AG20443 (cell line): ENCODE data around the gene IRF2BPL.
A peak's percentile ranks its signal among the peaks of the same experiment; 100 is the strongest.
"Not testable (repeated sequence)": the region's sequence is repeated elsewhere in the genome, so short reads cannot be mapped to it uniquely, and the experiment has no call there.

ENCODE experiments used
- DNase-seq: peaks from one replicate; pipeline ENCODE4 v3.0.0; 2012; ENCODE audit warnings: low spot score, mixed read lengths

IRF2BPL gene

GRCh38 chr14:77033622-77034589, 5.4 kb upstream of the IRF2BPL start:
- peak; percentile 74 for DNase-seq

GRCh38 chr14:77032844-77033621, 4.5 kb upstream of the IRF2BPL start:
- peak; percentile 91 for DNase-seq

DNA sequence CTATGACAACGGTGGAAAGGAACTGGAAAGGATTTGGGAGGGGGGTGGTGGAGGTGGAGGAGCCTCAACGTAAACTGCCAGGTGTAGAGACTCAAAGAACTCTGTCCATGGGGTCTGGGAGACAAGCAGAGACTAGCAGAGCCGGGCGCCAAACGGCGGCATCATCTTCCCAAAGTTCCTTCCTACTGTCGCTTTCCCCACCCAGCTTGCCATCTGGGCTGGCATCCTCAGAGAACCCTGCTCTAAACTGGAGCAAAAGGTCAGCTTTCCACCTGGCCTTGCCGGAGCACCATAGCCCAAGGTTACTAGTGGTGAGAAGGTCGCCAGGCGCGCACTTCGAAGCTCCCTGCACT, 4.0 kb upstream of the IRF2BPL start:
- no peak for DNase-seq

GRCh38 chr14:77031759-77032490, 3.4 kb upstream of the IRF2BPL start:
- DNase-seq = peak; percentile 58

DNA sequence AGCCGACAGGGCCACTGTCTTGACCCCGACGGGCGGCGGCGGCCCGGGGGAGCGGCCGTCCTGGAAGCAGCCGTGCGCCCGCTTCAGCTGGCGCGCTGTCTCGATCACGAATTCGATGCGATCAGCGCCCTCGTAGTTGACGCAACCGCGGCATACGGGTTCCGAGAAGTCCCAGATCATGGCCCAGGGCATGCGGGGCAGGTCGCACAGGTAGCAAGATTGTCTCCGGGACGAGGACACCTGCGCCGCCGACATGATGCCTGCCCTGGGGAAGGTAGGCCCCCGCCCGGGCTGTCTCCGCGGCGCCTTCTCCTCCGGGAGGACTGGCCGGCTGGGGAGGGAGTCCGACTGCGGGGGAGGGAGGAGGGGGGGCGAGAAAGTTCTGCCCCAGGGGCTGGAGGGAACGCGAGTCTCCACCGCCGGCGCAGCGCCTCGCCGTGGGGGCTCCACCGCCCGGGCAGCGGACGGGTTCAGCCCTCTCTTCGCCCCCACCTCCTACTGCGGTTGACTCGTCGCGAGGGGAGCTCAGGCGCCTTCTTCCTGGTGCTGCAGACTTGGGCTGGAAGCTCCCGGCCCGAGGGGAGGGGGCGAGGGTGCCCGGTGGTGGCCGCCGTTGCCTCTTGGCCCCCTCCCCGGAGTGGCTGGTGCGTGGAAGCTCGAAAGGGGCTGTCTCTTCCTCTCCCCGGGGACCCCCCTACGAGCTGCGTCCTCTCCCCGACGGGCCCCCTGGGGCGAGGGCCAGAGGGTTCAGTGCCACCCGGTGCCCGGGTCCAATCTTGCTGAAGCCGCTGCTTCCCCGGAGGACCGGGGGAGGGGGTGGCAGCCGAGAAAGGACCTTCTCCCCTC, 747 bp downstream of the IRF2BPL start:
- DNase-seq = peak; percentile 83

DNA sequence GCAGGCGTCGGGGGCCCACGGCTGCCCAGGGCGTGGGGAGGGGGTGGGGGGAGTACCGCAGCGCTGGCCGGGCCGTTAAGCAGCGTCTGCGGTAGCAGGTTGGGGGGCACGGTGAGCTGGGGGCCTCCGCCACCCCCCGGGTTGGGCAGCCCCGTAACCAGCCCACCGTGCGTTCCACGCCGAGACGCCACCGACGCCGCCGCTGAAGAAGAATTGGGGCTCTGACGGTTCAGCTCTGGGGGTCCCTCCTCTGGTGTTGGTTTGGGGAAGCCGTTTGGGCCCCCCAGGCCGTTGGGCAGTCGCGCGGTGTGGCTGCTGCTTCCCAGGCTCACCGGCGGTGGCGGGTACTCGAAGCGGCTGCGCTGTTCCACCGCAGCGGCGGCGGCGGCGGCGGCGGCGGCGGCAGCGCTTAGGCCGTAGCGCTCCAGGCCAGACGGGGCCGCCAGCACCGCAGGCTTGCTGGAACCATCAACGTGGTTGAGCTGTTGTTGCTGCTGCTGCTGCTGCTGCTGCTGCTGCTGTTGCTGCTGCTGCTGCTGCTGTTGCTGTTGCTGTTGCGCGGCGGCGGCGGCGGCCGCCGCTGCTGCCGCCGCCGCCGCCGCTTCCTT, 1.5 kb downstream of the IRF2BPL start:
- DNase-seq = peak; percentile 58

- DNase-seq = peak; percentile 45
Measured at GRCh38 chr14:77026166-77026929, 2.2 kb downstream of the IRF2BPL start.

DNA sequence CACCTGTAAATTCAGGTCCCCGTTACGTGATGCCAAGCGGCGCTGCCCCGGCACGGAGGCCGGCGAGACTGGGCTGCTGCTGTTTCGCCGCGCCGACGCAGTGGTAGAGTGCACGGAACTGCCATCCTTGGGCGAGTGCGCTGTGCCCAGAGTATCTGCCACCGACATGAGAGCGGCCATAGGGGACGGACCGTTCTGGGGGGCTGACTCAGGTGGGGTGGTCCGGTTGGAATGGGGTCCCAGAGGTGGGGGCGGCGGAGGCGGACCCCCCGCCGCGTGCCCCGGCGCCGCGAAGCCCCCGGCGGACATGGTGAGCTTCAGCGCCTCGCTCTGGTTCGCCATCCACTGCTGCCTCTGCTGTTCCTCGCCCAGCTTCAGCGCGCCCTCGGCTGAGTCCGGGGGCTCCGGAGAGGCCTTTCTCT, 2.8 kb downstream of the IRF2BPL start:
- DNase-seq = peak; percentile 33

GRCh38 chr14:77024171-77024691, 4.3 kb downstream of the IRF2BPL start:
- DNase-seq = peak; percentile 20

GRCh38 chr14:77023001-77023996, 5.2 kb downstream of the IRF2BPL start:
- DNase-seq = peak; percentile 44

DNA sequence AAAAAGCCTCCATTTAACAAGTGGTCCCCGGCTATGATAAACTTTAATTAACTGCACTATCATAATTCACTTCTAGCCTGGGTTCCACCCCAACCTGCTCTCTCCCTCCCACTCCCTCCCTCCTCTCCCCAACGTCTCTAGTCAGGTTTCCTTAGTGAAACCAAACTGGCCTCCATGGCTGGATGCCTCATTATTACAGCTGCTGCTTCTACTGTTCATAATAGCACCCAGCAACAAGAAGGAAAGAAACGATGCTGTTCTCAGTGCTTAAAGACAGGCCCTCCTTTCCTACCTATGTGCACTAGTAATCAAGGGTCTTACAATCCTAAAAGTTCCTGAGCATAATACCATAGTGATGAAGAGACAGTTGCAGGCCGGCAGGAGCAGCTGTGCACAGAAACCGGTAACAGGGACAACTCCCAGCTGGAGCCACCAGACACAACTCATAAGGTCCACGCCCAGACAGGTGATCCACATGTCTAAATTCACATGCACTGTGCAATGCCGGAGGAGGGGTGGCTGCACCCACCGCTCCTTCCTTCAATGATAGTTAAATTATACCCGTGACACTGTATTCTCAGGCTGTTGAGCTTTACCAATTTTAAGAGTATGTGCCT, 6.2 kb downstream of the IRF2BPL start:
- DNase-seq = no peak

- DNase-seq = not testable (repeated sequence)
Measured at GRCh38 chr14:77021424-77021823, 7.1 kb downstream of the IRF2BPL start.

DNA sequence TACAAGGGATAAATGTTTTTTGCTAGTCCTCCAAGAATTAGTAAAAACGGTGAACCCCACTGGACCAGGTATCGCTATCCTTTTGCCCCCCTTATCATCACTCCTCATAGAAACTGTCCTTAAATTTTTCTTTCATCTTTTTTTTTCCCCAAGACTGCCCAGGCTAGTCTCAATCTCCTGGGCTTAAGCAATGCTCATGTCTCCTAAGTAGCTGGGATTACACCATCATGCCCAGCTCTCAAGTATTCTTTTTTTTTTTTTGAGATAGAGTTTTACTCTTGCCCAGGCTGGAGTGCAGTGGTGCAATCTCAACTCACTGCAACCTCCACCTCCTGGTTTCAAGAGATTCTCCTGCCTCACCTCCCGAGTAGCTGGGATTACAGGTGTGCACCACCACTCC, 9.7 kb downstream of the IRF2BPL start:
- DNase-seq = no peak

DNA sequence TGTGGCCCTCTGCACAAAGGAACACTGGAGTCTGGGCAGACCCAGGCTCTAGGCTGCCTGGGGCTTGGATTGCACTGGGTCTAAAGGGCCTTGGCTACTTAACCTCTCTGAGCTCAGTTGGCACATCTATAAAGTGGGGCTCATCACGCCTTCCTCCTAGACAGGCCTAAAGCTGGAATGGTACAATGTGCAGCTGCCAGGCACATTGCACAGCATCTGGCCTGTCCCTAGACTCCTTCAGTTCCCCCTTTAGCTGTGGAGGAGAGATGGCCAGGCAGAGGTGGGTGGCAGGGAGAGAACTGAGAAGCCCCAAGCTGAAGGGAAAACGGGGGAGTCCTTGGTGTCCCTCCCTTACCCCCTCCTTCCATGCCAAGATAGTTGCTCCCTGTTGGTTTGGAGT, 10.8 kb downstream of the IRF2BPL start:
- no peak for DNase-seq

DNA sequence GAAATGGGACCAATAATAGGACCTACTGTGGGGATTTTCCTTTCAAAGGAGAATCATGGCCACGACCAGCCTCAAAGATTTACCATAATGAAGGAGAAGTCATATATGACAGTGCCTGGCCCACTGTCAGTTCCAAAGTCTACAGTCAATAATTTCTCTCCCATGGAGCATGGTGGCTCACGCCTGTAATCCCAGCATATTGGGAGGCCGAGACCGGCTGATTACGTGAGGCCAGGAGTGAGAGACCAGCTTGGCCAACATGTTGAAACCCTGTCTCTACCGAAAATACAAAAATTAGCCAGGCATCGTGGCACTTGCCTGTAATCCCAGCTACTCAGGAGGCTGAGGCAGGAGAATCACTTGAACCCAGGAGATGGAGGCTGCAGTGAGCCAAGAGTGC, 13.8 kb downstream of the IRF2BPL start:
- no peak for DNase-seq

- DNase-seq = peak; percentile 53
Measured at GRCh38 chr14:77014004-77014604, 14.4 kb downstream of the IRF2BPL start.

GRCh38 chr14:77012193-77012765, 16.2 kb downstream of the IRF2BPL start:
- DNase-seq = no peak
